Stomach smooth muscle (tissue), 2 donors: ENCODE results near the gene CASP8.
"Not testable (repeated sequence)": the region's sequence is repeated elsewhere in the genome, so short reads cannot be mapped to it uniquely, and the experiment has no call there.

ENCODE experiments used
- H3K27ac ChIP-seq: one replicate; pipeline ENCODE4 v1.7.0; 2013; ENCODE audit warnings: mild to moderate bottlenecking, low read length, inconsistent platforms
- H3K27me3 ChIP-seq, 2 donors: one replicate each; pipeline ENCODE4 v1.7.0; 2013; ENCODE audit warnings: low read length in 2 of 2; ENCODE audit not compliant: insufficient read depth in 2 of 2, control insufficient read depth in 1 of 2
- H3K36me3 ChIP-seq, 2 donors: one replicate each; pipeline ENCODE4 v1.7.0; 2013; ENCODE audit warnings: low read length in 2 of 2; ENCODE audit not compliant: control insufficient read depth in 2 of 2, insufficient read depth in 2 of 2
- H3K4me1 ChIP-seq: one replicate; pipeline ENCODE4 v1.7.0; 2013; ENCODE audit warnings: low read length; ENCODE audit not compliant: control insufficient read depth, insufficient read depth
- H3K4me3 ChIP-seq, 2 donors: one replicate each; pipeline ENCODE4 v1.7.0; 2013; ENCODE audit warnings: low read length in 2 of 2
- H3K9ac ChIP-seq, 2 donors: one replicate each; pipeline ENCODE4 v1.7.0; 2013; ENCODE audit warnings: low read length in 2 of 2, mild to moderate bottlenecking in 1 of 2
- H3K9me3 ChIP-seq, 2 donors: one replicate each; pipeline ENCODE4 v1.7.0; 2013; ENCODE audit warnings: low read length in 2 of 2; ENCODE audit not compliant: control insufficient read depth in 2 of 2
- donor health status: healthy.
- donor health status: Pancreatic carcinoma.

The CASP8 gene

GRCh38 chr2:201271917-201272316 is 11.6 kb downstream of the CASP8 start:
- Histone ChIP-seq H3K4me3 (no peak overlapping the region), H3K4me1 (no peaks in the 10 kb centered on the region), H3K27me3 (no peaks in the 10 kb centered on the region), H3K36me3 (peaks cover 14 to 32% of the 10 kb centered on the region in 2 donors), H3K9ac (no peak overlapping the region), H3K9me3 (no peaks in the 10 kb centered on the region), H3K27ac (no peak overlapping the region)

GRCh38 chr2:201273330-201273983 is 13.1 kb downstream of the CASP8 start:
- H3K36me3 ChIP-seq = peaks cover 14 to 32% of the 10 kb centered on the region in 2 donors

GRCh38 chr2:201275069-201275468 is 14.7 kb downstream of the CASP8 start:
- no peak overlapping the region for H3K27ac ChIP-seq
- H3K9me3 ChIP-seq = no peaks in the 10 kb centered on the region
- no peak overlapping the region for H3K4me3 ChIP-seq
- peaks cover 14 to 31% of the 10 kb centered on the region in 2 donors for H3K36me3 ChIP-seq
- no peaks in the 10 kb centered on the region for H3K27me3 ChIP-seq
- no peaks in the 10 kb centered on the region for H3K4me1 ChIP-seq
- no peak overlapping the region for H3K9ac ChIP-seq

More at GRCh38 chr2:201273330-201273983, 13.1 kb downstream of the CASP8 start:
- H3K27me3 ChIP-seq = no peaks in the 10 kb centered on the region
- H3K27ac ChIP-seq = no peak overlapping the region
- H3K4me3 ChIP-seq = no peak overlapping the region
- H3K9me3 ChIP-seq = no peaks in the 10 kb centered on the region
- no peak overlapping the region for H3K9ac ChIP-seq
- H3K4me1 ChIP-seq = no peaks in the 10 kb centered on the region

- no peaks in the 10 kb centered on the region for H3K27me3 ChIP-seq
- H3K9ac ChIP-seq = no peak overlapping the region
- no peak overlapping the region for H3K4me3 ChIP-seq
- no peaks in the 10 kb centered on the region for H3K4me1 ChIP-seq
- H3K9me3 ChIP-seq = no peaks in the 10 kb centered on the region
- no peak overlapping the region for H3K27ac ChIP-seq
- H3K36me3 ChIP-seq = peaks cover 14 to 31% of the 10 kb centered on the region in 2 donors
These were observed 15.7 kb downstream of the CASP8 start for GRCh38 chr2:201275990-201276389.

GRCh38 chr2:201276511-201276910 is 16.2 kb downstream of the CASP8 start:
- Histone ChIP-seq H3K27ac (no peak overlapping the region), H3K9me3 (no peaks in the 10 kb centered on the region), H3K27me3 (no peaks in the 10 kb centered on the region), H3K4me1 (no peaks in the 10 kb centered on the region), H3K4me3 (no peak overlapping the region), H3K9ac (no peak overlapping the region), H3K36me3 (peaks cover 12 to 27% of the 10 kb centered on the region in 2 donors)

GRCh38 chr2:201279079-201279478 is 18.7 kb downstream of the CASP8 start:
- Histone ChIP-seq H3K4me3 (no peak overlapping the region), H3K27ac (no peak overlapping the region), H3K9ac (no peak overlapping the region), H3K27me3 (no peaks in the 10 kb centered on the region), H3K9me3 (no peaks in the 10 kb centered on the region), H3K36me3 (peaks cover 9 to 21% of the 10 kb centered on the region in 2 donors), H3K4me1 (no peaks in the 10 kb centered on the region)

GRCh38 chr2:201280191-201281040 is 20.1 kb downstream of the CASP8 start:
- Histone ChIP-seq H3K4me3 (no peak overlapping the region), H3K9ac (no peak overlapping the region), H3K4me1 (no peaks in the 10 kb centered on the region), H3K36me3 (peaks cover 9 to 24% of the 10 kb centered on the region in 2 donors), H3K27me3 (no peaks in the 10 kb centered on the region), H3K9me3 (no peaks in the 10 kb centered on the region), H3K27ac (no peak overlapping the region)

- H3K4me3 ChIP-seq = no peak overlapping the region
- peaks cover 8 to 21% of the 10 kb centered on the region in 2 donors for H3K36me3 ChIP-seq
- H3K9ac ChIP-seq = no peak overlapping the region
- no peaks in the 10 kb centered on the region for H3K9me3 ChIP-seq
- H3K27ac ChIP-seq = no peak overlapping the region
- no peaks in the 10 kb centered on the region for H3K27me3 ChIP-seq
- no peaks in the 10 kb centered on the region for H3K4me1 ChIP-seq
These were observed 25.2 kb downstream of the CASP8 start for GRCh38 chr2:201285499-201285898.

- not testable (repeated sequence) for H3K27ac ChIP-seq, H3K9me3 ChIP-seq, H3K27me3 ChIP-seq, H3K4me1 ChIP-seq, H3K9ac ChIP-seq, H3K4me3 ChIP-seq
- H3K36me3 ChIP-seq = peaks cover 8 to 17% of the 10 kb centered on the region in 2 donors
These were observed 30.3 kb downstream of the CASP8 start for GRCh38 chr2:201290457-201291148.

- Histone ChIP-seq H3K9ac (no peak overlapping the region), H3K27ac (no peak overlapping the region), H3K4me3 (no peak overlapping the region), H3K27me3 (no peaks in the 10 kb centered on the region), H3K36me3 (peaks cover 0 to 4% of the 10 kb centered on the region in 2 donors), H3K9me3 (no peaks in the 10 kb centered on the region), H3K4me1 (no peaks in the 10 kb centered on the region)
These were observed 38.2 kb downstream of the CASP8 start for GRCh38 chr2:201298462-201299052.
